ENCODE data around the gene CMTM6. TPM values are rescaled to one million over a fixed set of nuclear protein-coding genes. Genes with fewer than 3 reads are reported as not detected.
A peak's percentile ranks its signal among the peaks of the same experiment; 100 is the strongest.
"Not testable (repeated sequence)": the region's sequence is repeated elsewhere in the genome, so short reads cannot be mapped to it uniquely, and the experiment has no call there.

Gene CMTM6
- total RNA-seq, 3 donors from 2014 or later, result 44.3 to 60.9 (median 47.9) TPM

DNA sequence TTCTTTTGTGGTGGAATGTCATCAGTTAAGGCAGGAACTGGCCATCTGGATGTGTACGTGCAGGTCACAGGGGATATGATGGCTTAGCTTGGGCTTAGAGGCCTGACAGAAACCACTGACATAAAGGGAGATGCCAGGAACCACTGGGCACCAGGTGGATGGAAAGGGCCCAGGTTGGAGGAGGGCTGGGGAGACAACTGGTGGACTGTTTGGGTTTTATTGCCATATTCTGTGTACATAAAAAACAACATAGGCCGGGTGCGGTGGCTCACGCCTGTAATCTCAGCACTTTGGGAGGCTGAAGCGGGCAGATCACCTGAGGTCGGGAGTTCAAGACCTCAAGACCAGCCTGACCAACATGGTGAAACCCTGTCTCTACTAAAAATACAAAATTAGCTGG lies 35.8 kb downstream of the CMTM6 start:
- not testable (repeated sequence) for DNase-seq; H3K27me3 Mint-ChIP-seq (ENCODE audit: low read depth); ATAC-seq; H3K9me3 Mint-ChIP-seq; H3K4me3 Mint-ChIP-seq
- peaks cover 55% of the 10 kb centered on the region for H3K4me1 Mint-ChIP-seq (ENCODE audit: low read depth)
- H3K36me3 Mint-ChIP-seq (ENCODE audit: insufficient read depth), result peaks cover 12% of the 10 kb centered on the region

DNA sequence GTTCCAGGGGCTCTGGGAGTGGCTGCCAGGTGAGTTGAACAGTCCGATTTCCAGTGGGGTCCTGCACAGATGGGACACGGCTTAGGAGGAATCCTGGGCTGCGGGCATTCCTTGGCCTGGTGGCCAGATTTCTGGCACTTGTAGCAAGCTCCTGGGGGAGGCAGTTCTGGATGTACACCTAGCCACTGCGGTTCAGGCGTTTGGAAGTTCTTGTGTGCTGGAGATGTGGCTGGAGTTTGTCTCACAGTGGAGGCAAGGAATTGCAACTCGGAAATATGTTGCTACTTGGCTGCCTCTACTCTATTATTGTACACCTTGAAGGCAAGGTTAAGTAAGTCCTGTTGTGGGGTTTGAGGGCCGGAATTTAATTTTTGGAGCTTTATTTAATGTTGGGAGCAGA lies 37.9 kb downstream of the CMTM6 start:
- not testable (repeated sequence) for DNase-seq; H3K9me3 Mint-ChIP-seq; H3K36me3 Mint-ChIP-seq (ENCODE audit: insufficient read depth); H3K4me3 Mint-ChIP-seq; H3K27me3 Mint-ChIP-seq (ENCODE audit: low read depth); ATAC-seq
- H3K4me1 Mint-ChIP-seq (ENCODE audit: low read depth), result peaks cover 36% of the 10 kb centered on the region

DNA sequence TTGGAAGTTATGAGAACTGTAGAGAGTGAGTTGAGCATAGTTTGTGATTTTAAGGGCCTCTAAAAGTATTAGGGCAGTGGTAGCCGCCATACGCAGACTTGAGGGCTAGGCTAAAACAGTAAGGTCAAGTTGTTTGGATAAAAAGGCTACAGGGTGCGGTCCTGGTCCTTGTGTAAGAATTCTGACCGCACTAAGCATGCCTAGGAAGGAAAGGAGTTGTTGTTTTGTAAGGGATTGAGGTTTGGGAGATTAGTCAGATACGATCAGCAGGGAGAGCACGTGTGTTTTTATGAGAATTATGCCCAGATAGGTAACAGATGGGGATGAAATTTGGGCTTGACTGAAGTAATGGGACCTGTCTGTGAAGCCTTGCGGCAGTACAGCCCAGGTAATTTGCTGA lies 39.2 kb downstream of the CMTM6 start:
- DNase-seq; H3K9me3 Mint-ChIP-seq; H3K4me3 Mint-ChIP-seq; H3K27me3 Mint-ChIP-seq (ENCODE audit: low read depth); H3K36me3 Mint-ChIP-seq (ENCODE audit: insufficient read depth); ATAC-seq: not testable (repeated sequence)
- peaks cover 28% of the 10 kb centered on the region for H3K4me1 Mint-ChIP-seq (ENCODE audit: low read depth)

DNA sequence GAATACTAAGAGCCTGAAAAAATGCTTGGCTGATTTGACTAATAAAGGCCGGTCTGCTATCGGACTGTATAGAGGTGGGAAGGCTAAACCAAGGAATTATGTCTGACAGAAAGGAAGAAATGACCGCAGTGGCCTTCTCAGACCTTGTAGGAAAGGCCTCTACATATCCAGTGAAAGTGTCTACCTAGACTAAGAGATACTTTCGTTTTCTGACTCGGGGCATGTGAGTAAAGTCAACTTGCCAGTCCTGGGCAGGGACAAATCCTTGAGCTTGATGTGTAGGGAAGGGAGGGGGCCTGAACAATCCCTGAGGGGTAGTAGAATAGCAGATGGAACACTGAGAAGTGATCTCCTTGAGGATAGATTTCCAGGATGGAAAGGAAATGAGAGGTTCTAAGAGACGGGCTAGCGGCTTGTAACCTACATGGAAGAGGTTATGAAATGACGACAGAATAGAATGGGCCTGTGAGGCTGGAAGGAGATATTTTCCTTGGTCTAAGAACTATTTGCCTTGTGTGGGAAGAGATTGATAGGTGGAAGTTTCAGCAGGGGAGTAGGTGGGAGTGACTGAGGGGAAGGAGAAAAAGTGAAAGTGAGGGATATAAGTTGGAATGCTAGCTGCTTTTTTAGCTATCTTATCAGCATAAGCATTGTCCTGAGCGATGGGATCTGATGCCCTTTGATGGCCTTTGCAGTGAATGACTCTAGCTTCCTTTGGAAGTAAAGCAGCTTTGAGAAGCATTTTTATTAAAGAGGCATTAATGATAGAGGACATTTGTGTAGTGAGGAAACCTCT lies 40.3 kb downstream of the CMTM6 start:
- not testable (repeated sequence) for ATAC-seq, DNase-seq

DNA sequence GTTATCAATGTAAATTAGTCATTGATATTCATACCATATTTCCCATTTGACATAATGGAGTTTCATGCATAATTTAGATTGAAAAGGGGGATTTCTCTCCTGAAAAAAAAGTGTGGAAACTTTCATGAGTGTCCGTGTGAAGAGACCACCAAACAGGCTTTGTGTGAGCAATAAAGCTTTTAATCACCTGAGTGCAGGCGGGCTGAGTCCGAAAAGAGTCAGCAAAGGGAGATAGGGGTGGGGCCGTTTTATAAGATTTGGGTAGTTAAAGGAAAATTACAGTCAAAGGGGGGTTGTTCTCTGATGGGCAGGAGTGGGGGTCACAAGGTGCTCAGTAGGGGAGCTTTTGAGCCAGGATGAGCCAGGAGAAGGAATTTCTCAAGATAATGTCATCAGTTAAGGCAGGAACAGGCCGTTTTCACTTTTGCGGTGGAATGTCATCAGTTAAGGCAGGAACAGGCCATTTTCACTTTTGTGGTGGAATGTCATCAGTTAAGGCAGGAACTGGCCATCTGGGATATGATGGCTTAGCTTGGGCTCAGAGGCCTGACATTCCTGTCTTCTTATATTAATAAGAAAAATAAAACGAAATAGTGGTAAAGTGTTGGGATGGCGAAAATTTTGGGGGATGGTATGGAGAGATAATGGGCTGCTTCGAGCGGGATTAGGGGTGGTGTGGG lies 41.7 kb downstream of the CMTM6 start:
- not testable (repeated sequence) for H3K9me3 Mint-ChIP-seq; DNase-seq; H3K36me3 Mint-ChIP-seq (ENCODE audit: insufficient read depth); H3K27me3 Mint-ChIP-seq (ENCODE audit: low read depth); ATAC-seq
- H3K4me3 Mint-ChIP-seq, result peak overlapping the region; percentile 70
- H3K4me1 Mint-ChIP-seq (ENCODE audit: low read depth), result peaks cover 37% of the 10 kb centered on the region

More for the DNA sequence above, 40.3 kb downstream of the CMTM6 start:
- H3K4me1 Mint-ChIP-seq (ENCODE audit: low read depth), result peaks cover 33% of the 10 kb centered on the region
- H3K27me3 Mint-ChIP-seq (ENCODE audit: low read depth); H3K9me3 Mint-ChIP-seq; H3K4me3 Mint-ChIP-seq; H3K36me3 Mint-ChIP-seq (ENCODE audit: insufficient read depth): not testable (repeated sequence)

DNA sequence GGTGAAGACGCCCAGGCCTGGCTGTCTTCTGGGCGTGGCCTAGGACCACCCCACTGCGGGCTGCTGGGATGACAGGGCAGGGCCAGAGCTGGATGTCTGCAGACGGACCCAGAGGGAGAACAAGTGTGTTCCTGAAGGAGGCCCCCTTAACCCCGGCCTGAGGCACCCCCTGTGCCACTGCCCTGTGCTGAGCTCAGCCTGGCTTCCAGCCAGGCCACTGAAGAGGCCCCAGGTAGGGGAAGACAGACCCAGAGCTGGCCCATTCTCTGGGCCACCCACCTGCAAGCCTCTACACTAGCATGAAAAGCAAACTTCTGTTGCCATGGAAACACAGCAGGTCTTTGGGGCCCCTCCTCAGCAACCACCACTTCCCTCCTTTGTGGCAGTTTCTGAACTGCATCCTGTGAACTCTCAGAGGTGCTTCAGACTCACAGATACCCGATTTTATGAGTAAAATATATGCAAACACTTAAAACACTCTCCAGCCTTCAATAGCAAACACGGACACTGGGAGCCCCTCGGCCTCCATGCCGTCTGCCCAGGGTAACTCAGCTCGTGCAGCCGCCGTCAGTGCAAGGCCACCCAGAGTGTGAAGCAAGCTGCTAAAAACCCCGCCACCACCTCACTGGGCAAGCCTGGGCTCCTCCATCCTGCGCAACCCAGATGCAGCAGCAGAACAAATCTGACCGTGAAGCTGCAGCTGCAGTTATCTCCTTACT lies 42.5 kb downstream of the CMTM6 start:
- H3K4me1 Mint-ChIP-seq (ENCODE audit: low read depth), result peaks cover 39% of the 10 kb centered on the region
- DNase-seq, result peak; percentile 43
- H3K36me3 Mint-ChIP-seq (ENCODE audit: insufficient read depth), result peaks cover 6% of the 10 kb centered on the region
- peak overlapping the region; percentile 70 for H3K4me3 Mint-ChIP-seq
- no peaks in the 10 kb centered on the region for H3K27me3 Mint-ChIP-seq (ENCODE audit: low read depth)
- peak; percentile 81 to 88 for ATAC-seq
- no peaks in the 10 kb centered on the region for H3K9me3 Mint-ChIP-seq

DNA sequence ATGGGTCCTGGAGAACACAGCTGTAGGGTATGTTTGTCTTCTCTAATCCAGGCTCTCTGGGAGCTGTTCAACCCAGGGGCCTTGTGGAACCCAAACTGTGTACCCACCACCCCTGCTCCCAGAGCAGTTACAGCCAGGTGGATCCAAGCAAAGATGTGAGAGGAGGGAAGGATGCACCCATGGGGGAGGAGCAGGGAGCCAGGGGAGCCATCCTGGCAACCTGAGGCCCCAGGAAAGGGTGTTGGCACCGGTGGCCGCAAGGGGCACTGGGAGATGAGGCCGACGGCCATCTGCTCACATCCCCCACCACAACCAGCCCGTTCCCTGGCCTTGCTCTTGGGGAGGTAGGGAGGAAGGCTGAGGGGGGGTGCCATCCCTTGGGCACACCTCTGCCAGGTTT lies 43.2 kb downstream of the CMTM6 start:
- DNase-seq, result no peak
- peaks cover 41% of the 10 kb centered on the region for H3K4me1 Mint-ChIP-seq (ENCODE audit: low read depth)
- H3K4me3 Mint-ChIP-seq, result peak overlapping the region; percentile 70
- no peaks in the 10 kb centered on the region for H3K9me3 Mint-ChIP-seq
- H3K27me3 Mint-ChIP-seq (ENCODE audit: low read depth), result no peaks in the 10 kb centered on the region
- H3K36me3 Mint-ChIP-seq (ENCODE audit: insufficient read depth), result peaks cover 8% of the 10 kb centered on the region
- ATAC-seq, result no peak

DNA sequence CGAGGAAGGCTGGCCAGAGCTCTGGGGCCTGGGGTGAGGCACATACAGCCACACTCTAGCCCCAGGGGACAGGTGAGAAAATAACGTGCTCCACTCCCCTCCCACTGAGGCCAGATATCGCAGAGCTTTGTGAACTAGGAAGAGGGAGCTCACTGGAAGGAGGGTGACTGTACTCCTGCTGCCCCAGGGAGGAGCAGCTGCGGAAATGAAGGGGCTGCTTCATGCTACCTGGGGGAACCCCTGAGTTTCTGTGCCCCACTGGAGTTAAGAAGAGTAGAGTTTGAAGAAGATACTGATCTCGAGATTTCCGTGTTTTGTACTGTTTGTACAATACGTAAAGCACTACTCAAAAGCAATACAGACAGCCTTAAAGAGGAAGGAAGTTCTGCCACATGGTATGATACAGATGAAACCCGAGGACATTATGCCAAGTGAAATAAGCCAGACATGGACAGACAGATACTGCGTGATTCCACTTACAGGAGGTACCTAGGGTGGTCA lies 44.6 kb downstream of the CMTM6 start:
- H3K4me1 Mint-ChIP-seq (ENCODE audit: low read depth), result peaks cover 51% of the 10 kb centered on the region
- no peaks in the 10 kb centered on the region for H3K27me3 Mint-ChIP-seq (ENCODE audit: low read depth)
- no peaks in the 10 kb centered on the region for H3K9me3 Mint-ChIP-seq
- peaks cover 16% of the 10 kb centered on the region for H3K36me3 Mint-ChIP-seq (ENCODE audit: insufficient read depth)
- H3K4me3 Mint-ChIP-seq, result peak overlapping the region; percentile 45
- peak; percentile 51 for DNase-seq
- ATAC-seq, result peak; percentile 55 to 59

DNA sequence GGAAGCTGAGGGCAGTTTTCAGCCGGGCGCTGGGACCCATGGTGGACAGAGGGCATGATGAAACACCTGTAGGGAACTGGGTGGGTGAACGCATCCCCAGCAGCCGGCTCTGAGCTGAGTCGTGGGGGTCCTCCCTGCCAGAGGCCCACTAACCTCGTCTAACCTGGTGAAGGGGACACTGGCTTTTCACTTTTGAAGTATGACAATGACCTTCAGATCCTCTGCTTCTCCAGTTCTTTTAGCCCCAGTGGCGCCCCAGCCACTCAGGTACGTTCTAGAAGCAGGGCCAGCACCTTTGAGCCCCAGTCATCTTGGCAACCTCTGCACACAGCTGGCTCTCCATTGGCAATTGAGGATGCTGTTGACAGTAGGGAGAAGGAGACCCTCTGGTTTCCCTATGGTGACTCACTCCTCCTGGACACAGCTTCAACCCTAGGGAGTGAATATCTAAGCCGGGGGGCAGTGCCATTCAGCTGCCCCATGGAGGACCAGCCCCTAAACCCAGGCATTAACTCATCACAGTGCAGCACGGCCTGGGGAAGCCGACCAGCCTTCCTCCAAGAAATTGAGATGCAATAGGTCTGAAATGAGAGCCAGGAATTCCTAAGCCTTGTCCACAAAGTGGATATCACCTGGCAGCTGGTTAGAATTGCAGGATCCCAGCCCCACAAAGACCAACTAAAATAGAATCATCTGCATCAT lies 46.1 kb downstream of the CMTM6 start:
- DNase-seq (no peak), ATAC-seq (no peak)
- Mint-ChIP-seq H3K27me3 (ENCODE audit: low read depth) (no peaks in the 10 kb centered on the region), H3K9me3 (no peaks in the 10 kb centered on the region), H3K4me1 (ENCODE audit: low read depth) (peaks cover 51% of the 10 kb centered on the region), H3K4me3 (peak overlapping the region; percentile 26), H3K36me3 (ENCODE audit: insufficient read depth) (peaks cover 21% of the 10 kb centered on the region)

DNA sequence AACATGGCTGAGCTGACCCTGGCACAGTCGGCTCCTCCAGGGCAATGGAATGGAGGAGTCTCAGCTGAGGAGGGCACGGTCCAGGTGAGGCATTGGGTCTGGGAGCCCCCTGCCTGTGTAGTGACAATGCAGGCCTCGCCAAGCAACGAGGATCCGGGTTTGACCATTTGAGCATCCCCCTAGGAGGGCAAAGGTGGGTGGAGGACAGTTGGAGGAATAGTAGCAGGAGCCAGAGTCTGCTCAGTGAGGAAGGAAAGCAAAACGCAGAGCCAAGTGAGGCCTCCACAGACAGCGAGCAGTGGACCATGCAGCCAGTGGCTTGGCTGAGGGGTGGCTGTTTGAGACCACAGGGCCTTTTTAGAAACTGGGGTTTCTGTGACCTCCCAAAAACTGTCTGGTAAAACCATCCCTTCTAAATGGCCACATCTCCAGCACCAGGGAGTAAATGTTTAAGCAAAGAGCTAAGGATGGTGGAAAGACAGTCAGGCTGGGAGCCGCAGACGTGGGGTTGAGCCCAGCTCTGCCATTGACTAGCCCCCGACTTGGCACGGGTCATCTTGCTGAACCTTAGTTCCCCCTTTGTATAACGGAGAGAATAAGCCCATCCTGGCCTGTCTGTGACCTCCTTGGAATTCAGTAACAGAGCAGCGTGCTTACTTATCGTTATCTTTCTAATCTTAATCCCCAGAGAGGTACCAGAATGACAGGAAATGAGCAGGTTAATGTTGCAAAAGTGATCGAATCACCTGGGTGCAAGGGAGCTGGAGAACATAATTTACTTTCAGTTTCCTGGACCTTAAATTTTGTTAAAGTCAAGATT lies 46.8 kb downstream of the CMTM6 start:
- Mint-ChIP-seq H3K9me3 (no peaks in the 10 kb centered on the region), H3K36me3 (ENCODE audit: insufficient read depth) (peaks cover 22% of the 10 kb centered on the region), H3K4me1 (ENCODE audit: low read depth) (peaks cover 51% of the 10 kb centered on the region), H3K4me3 (peak overlapping the region; percentile 26), H3K27me3 (ENCODE audit: low read depth) (no peaks in the 10 kb centered on the region)
- ATAC-seq, result no peak
- no peak for DNase-seq

DNA sequence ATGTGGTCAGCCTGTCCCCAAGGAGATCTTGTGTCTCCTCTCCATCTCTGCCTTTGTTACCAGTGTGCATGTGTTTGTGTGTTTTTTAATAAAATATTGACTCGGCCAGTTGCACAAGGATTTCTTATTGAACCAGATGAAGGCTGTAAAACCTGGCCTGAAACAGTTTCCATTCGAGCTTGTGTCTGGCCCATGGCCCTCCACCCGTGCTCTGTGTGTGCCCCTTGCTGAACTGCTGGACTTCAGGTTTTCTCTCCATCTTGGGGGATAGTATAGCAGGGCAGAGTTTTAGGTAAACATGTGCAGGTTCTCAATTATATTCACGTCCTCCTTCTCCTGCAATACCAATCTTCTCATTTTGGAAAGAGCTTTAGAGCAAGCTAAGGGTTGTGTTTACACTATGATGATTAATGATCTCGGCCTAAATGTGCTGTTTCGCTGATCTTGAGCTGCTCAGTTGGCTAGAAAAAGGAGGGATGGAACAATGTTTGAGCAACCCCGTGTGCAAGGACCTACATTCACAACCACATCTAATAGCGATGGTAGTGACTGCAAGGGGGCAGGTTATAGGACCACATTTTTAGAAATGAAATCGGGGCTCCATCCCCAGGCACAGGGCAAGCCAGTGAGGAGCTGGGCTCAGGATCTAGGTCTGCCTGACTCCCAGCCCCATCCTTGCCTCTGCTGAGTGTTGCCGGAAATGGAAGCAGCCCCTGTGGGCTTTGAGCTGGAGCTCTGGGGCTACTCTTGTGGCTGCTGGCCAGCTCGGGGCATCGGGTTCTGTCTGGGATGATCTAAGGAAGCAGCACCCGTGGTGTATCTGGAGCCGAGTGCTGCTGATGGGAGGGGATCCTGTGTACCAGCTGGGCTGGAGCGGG lies 47.7 kb downstream of the CMTM6 start:
- peaks cover 28% of the 10 kb centered on the region for H3K36me3 Mint-ChIP-seq (ENCODE audit: insufficient read depth)
- DNase-seq (no peak), ATAC-seq (no peak)
- peaks cover 57% of the 10 kb centered on the region for H3K4me1 Mint-ChIP-seq (ENCODE audit: low read depth)
- peak overlapping the region; percentile 8 for H3K4me3 Mint-ChIP-seq
- no peaks in the 10 kb centered on the region for H3K27me3 Mint-ChIP-seq (ENCODE audit: low read depth)
- H3K9me3 Mint-ChIP-seq, result no peaks in the 10 kb centered on the region

DNA sequence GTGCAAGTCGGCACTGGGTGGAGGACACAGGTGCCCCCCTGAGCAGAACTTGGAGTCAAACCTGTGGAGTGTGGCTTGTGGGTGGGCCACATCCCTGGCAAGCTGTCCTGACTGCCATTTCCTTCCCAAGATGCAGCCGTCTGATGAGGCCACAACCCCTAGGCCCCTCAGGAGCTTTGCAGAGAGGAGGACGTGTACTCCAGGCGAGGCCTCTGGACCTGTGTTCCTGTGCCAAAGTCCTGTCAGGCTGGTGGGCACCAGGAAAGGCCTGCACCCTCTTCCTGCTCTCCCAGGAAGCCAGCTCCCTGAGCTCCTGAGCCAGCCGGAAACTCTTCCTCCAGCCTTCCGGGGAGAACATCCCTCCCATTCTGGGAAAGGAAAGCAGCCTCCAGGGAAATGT lies 48.5 kb downstream of the CMTM6 start:
- H3K36me3 Mint-ChIP-seq (ENCODE audit: insufficient read depth), result peaks cover 29% of the 10 kb centered on the region
- no peak for ATAC-seq
- no peak overlapping the region for H3K4me3 Mint-ChIP-seq
- no peaks in the 10 kb centered on the region for H3K27me3 Mint-ChIP-seq (ENCODE audit: low read depth)
- DNase-seq, result no peak
- no peaks in the 10 kb centered on the region for H3K9me3 Mint-ChIP-seq
- H3K4me1 Mint-ChIP-seq (ENCODE audit: low read depth), result peaks cover 54% of the 10 kb centered on the region

Data from activated T-cell treated with anti-CD3 and anti-CD28 coated beads, Interleukin-2, amount 50 U/mL, for 4 hours (primary cell).